NCI-H510A (cell line): Measurements from ENCODE around the gene PYCR2.
"Not testable (repeated sequence)": the region's sequence is repeated elsewhere in the genome, so short reads cannot be mapped to it uniquely, and the experiment has no call there.

Experiments
- DNase-seq: peaks from one replicate; lab custom pipeline; 2025; lab: John Stamatoyannopoulos, UW

PYCR2 gene

DNA sequence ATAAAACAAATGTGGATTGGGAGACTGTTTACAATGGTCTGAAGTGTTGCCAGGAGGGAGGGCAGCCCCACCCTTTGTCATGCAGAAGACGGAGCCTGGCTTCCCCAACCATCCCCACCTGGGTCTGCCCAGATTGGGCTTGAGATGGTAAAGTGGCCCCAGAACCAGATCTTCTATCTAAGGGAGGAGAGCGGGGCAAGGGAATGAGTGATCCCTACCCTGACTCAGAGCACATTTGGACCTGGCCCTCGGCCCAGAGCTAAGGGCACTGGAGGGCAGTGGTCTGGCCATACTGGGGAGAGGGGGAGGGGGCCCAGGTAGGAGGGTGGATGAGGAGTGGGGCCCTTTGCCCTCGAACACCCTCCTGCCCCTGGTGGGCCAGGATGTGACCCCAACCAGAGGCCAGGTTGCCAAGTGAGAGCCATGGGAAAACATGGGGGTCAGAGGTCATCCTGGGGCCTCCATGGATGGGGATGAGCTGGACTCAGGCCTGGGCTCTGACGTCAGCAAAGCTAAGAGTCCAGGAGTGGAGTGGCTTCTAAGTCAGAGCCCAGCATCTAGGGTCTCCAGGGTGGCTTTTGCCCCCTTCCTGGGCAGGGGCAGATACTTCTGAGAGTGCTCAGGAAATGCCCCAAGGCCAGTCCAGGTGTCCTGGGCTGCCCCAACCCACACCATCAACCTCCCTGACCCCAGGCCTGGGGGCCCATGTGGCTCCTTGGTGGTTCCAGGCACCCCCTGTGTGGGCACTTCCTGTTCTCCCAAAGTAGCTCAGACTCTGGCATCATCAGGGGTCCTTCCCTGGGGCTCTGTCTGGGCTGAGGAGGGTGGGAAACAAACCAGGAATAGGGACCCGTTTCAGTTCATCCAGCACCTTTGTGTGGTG, 33.5 kb downstream of the PYCR2 start:
- no peak for DNase-seq

- DNase-seq = no peak
Observed at GRCh38 chr1:225889743-225890142, 34.3 kb downstream of the PYCR2 start.

DNA sequence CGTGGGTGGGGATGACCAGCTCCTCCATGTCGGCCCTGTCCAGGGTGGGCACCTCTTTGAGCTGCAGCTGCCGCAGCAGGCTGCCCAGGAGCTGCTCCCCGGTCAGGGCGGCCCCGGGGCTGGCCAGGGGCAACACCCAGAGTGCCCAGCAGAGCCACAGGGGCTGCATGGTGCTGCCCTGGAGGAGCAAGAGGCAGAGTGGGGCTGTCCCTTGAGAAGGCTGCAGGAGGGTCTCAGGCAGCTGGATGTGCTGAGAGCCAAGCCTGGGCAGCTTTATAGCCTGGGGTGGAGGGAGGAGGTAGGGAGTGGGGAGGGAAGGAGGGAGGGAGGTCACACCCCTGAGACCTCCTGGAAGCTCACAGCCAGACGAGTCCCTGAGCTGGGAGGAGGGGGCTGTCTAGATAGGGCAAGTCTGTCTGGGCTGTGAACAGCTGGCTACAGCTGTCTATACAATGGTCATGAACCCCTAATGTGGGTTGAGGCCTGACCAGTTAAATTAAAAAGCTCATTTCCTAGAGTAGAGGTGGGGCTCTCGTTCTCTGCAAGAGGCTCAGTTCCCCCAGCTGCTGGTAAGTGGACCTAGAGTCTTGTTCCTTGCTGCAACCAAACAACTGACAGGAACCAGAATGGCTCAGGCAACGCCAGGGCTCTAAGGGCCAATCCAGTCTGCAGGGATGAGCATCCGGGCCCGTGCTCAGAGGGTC, 35.0 kb downstream of the PYCR2 start, which contains the start of gene LEFTY1:
Gene LEFTY1 (minus strand): TSS at position 249 of the 704 bp plus-strand sequence. CDS start 80 bp downstream, at position 169.
- DNase-seq = no peak

GRCh38 chr1:225888289-225888897, 35.7 kb downstream of the PYCR2 start:
- DNase-seq = no peak

GRCh38 chr1:225887554-225888288, 36.3 kb downstream of the PYCR2 start:
- DNase-seq = not testable (repeated sequence)

DNA sequence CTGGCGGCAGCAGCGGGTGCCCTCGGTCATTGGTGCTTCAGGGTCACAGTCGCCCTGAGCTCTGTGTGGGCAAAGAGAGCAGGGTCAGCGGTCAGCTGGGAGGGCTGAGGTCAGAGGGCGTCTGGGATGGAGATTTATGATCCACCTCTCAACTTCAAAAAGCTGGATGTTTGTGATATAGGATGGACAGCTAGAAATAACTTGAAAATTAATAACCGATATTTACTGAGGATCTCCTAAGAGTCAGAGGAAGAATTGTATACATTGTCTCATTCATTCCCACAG, 37.1 kb downstream of the PYCR2 start:
- no peak for DNase-seq

DNA sequence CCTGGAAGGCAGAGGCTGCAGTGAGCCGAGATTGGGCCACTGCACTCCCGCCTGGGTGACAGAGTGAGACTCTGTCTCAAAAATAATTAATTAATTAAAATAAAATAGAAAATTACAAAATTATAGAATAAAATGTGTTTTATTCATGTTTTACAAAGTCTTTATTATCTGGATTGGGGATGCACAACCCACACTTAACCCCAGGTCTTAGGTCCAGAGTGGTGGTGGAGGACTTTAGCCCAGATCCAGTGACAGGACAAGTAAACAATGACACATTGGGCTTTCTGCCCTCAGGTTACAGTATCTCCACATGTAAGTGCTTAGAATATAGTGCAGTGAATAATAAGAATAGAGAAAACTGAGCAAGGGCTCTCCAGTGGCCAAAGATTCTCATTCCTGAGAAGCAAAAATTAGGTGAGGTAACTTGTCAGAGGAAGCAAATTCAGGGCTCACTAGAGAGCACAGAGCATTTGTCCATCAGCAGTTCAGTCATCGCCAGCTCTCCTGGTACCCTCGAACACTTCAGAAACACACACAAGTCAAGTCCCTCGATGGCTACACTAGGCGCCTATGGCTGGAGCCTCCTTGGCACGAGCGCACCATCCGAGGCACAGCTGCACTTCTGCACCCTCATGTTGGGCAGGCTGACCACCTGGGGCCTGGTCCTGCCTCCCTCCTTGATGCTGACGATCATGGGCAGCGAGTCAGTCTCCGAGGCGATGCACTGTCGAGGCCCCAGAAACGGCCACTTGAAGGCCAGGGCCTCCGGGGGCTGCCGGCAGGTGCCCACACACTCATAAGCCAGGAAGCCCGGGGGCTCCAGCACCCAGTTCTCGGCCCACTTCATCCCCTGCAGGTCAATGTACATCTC, 37.7 kb downstream of the PYCR2 start:
- no peak for DNase-seq

DNA sequence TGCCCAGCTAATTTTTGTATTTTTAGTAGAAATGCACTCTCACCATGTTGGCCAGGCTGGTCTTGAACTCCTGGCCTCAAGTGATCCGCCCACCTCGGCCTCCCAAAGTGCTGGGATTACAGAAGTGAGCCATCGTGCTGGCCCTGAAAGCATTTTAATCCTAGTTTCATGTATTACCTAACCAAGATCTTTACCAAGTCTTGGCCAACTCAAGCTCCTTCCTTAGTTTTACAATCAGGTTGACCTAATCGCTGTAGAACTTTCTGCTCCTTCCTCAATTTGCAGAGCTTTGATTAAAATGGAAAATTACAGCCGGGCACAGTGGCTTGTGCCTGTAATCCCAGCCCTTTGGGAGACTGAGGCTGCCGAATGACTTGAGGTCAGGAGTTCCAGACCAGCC, 38.7 kb downstream of the PYCR2 start:
- DNase-seq = no peak

GRCh38 chr1:225883616-225884265, 40.3 kb downstream of the PYCR2 start:
- DNase-seq = no peak

DNA sequence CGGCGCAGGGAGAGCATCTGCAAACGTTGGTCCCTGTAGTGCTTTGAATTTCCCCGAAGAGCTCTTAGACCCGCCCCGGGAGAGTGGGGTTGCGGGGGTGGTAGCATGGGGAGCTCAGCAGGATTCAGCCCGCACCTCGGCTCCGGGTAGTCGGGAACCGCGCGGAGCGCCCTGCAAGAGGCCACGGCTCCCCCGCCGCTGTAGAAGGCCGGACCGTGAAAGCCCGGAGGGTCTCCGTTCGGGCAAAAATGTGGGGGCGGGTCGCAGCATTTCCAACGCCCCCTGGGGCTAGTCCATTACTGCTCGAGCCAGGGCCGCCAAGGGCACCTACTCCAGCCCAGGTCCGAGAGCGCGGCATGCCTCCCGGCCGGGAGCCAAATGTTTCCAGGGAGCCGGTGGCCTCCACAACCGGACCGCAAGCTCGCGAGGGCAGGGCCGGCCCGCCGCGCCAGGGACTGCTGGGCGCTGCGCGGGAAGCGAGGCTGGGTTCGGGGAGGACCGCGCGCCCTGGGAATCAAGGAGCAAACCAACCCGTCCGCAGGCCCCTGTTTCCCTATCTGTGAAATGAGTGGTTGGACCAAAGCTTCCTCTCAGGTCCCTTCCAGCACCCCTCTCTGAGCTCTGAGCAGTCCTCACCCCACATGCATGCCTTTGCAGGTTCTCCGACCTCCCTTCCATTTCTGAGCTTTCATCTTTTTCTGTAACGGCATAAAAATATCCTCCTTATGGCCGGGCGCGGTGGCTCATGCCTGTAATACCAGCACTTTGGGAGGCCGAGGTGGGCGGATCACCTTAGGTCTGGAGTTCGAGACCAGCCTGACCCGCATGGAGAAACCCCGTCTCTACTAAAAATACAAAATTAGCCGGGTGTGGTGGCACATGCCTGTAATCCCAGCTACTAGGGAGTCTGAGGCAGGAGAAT, 41.1 kb downstream of the PYCR2 start:
- no peak for DNase-seq

- no peak for DNase-seq
Observed at GRCh38 chr1:225881959-225882693, 41.9 kb downstream of the PYCR2 start, which contains the start of gene TMEM63A. Gene TMEM63A (minus strand): TSS chr1:225882380. CDS start chr1:225877580, 4,800 bp downstream.

GRCh38 chr1:225881081-225881958, 42.7 kb downstream of the PYCR2 start:
- DNase-seq = no peak

DNA sequence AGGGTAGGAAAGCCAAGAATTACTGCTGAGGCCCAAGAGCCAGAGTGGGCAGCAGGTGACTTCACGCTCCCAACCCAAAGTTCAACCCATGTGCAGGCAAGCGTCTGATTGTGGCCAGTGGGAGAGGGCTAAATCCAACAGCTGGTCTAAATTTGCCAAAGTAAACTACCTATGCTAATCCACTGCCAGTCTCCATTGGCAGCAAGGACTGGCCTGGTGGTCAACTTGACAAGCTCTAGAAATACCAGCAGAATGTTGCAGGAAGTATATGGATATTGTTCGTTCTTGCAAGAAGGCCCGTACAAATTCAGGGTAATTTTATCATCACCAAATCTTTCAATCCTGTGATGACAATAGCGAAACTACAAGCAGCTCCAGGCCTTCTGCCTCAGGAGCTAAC, 43.4 kb downstream of the PYCR2 start:
- no peak for DNase-seq

DNA sequence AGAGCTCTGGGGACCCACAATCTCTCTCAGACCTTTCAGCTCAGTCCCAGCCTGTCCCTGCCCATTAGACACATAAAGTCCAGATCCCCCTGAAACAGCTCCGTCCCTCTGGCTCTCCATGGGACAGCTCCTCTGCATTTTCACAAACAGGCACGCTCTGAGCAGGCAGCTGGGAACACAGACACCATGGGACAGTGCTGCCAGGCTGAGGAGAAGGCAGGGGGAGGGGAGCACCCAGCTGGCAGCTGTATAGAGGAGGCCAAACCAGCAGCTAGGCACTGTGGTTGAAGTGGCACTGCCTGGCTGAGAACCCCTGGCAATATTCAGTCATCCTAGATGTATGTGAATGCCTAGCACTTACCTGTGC, 43.8 kb downstream of the PYCR2 start:
- DNase-seq = peak; percentile 26

- DNase-seq = peak; percentile 31
Observed at GRCh38 chr1:225879521-225880221, 44.4 kb downstream of the PYCR2 start.

DNA sequence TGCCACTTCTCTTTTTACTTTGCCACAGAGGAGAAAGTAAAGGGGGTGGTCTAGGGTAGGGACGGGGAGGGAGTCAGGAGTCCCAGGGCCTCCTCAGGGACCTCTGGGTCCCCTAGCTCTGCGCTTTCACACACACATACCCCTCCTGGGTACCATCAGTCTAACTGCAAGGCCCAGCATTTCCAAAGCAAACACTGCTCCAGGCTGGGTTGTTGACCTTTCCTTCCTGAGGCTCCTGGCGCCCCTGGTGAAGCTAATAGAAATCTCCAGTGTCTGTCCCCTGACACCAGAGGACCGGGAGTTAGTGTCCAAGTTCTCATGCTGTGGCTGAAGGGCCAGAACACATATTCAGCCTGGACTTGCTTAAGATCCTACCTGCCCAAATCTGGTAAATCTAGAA, 45.8 kb downstream of the PYCR2 start:
- no peak for DNase-seq

- no peak for DNase-seq
Observed at GRCh38 chr1:225877580-225877979, 46.5 kb downstream of the PYCR2 start.
